ENCODE data around the gene FRMD3.

- TF ChIP-seq CTCF (IDR thresholded peaks at IDR 0.05; ENCODE audit: poor library complexity, severe bottlenecking) (no peak), EP300 (conservative IDR thresholded peaks at IDR 0.05; ENCODE audit: poor library complexity, severe bottlenecking) (no peak), EZH2 (IDR thresholded peaks at IDR 0.05; ENCODE audit: borderline replicate concordance, insufficient read depth, low read length, poor library complexity, severe bottlenecking) (no peak), POLR2AphosphoS5 (IDR thresholded peaks at IDR 0.05) (no peak)
Measured at GRCh38 chr9:83267741-83268140, 270.5 kb downstream of the FRMD3 start.

Measured in neural cell (in vitro differentiated cells).